Psoas muscle (tissue), 8 donors: Measurements from ENCODE around the gene TREM2. TPM values are rescaled to one million over a fixed set of nuclear protein-coding genes. Genes with fewer than 3 reads are reported as not detected.

Source experiments
- ATAC-seq, 4 donors: fragments of 200-7000 bp; cut with Tn5 transposase; one replicate each; pipeline ENCODE4 v1.9.1; 2020; ENCODE audit warnings: moderate library complexity in 3 of 4, mild to moderate bottlenecking in 2 of 4
- DNase-seq, 2 donors: peaks; one replicate each; pipeline ENCODE4 v3.0.0-alpha.2; 2020
- H3K27ac ChIP-seq: fragments of 200-600 bp; one replicate; pipeline ENCODE4 v1.8.0; 2022
- H3K27me3 ChIP-seq, 3 donors: fragments of 200-600 bp in 1 of 3; one replicate each; pipeline versions ENCODE4 v1.6.1 to v1.8.0; 2013 to 2022; ENCODE audit warnings: low read length in 2 of 3, mild to moderate bottlenecking in 2 of 3, moderate library complexity in 1 of 3; ENCODE audit not compliant: insufficient read depth in 3 of 3
- H3K36me3 ChIP-seq, 2 donors: fragments of 200-600 bp in 1 of 2; one replicate each; pipeline versions ENCODE4 v1.6.1 to v1.8.0; 2013 to 2022; ENCODE audit warnings: low read depth in 1 of 2, mild to moderate bottlenecking in 1 of 2, moderate library complexity in 1 of 2; ENCODE audit not compliant: insufficient read depth in 1 of 2
- H3K4me1 ChIP-seq: fragments of 200-600 bp; one replicate; pipeline ENCODE4 v1.8.0; 2022
- H3K4me3 ChIP-seq: fragments of 200-600 bp; one replicate; pipeline ENCODE4 v1.8.0; 2022; ENCODE audit warnings: mild to moderate bottlenecking
- H3K9me3 ChIP-seq: fragments of 200-600 bp; one replicate; pipeline ENCODE4 v1.8.0; 2022
- CTCF ChIP-seq: fragments of 200-600 bp; IDR thresholded peaks from one replicate; pipeline ENCODE4 v1.8.0; 2022; ENCODE audit warnings: antibody characterized with exemption
- WGBS, 3 donors: extraction: QIAGEN DNeasy Blood & Tissue Kit; methylation state at CpG; one replicate each; pipeline versions ENCODE4 v1.1.6 to v1.1.7; 2013; 5-methylcytosine and 5-hydroxymethylcytosine counted together
- intact Hi-C, 2 donors: fragments of 100-400 bp; cut with DNase I; formaldehyde crosslinking; loops; one replicate each; pipeline versions ENCODE4 v1.11.0 to v1.14.2; 2022
- polyA plus RNA-seq, 3 donors: library from polyadenylated mRNA; stranded (reverse); fragments of 200-250 nt; gene quantifications; one replicate each; pipeline ENCODE4 v1.2.3, GENCODE V29; 2013
- total RNA-seq, 4 donors: library from RNA; stranded (reverse); fragmentation: NEBNext Ultra II Directional in 2 of 4; extraction: Animal tissue kit (Norgen Biotek cat#: 25700) in 2 of 4; gene quantifications; one replicate each; pipeline versions ENCODE4 v1.2.1 to v1.2.4, GENCODE V29; 2021 to 2023
- donor health status: healthy with polysubstance abuse.
- donor health status: DM: no; HTN: no; CAD: no; lungs with moderate emphysema.
- donor health status: Bipolar disorder and iron deficiency.
- donor health status: healthy.
- donor health status: DM: yes; HTN: yes; CAD: no.
- donor health status: DM: no; HTN: no; CAD: no.
- donor health status: DM: no; HTN: no; CAD: no.
- donor health status: DM: yes; HTN: yes; CAD: no.

TREM2 gene
- total and polyA plus RNA-seq, 7 donors: 0.12 to 0.73 (median 0.40) TPM; not detected in 1

GRCh38 chr6:41147917-41148316, 15.0 kb downstream of the TREM2 start:
- TF ChIP-seq CTCF: no peak
- Histone ChIP-seq H3K27ac (no peak overlapping the region), H3K4me1 (no peaks in the 10 kb centered on the region), H3K27me3 (no peaks in the 10 kb centered on the region), H3K36me3 (peaks cover 5 to 31% of the 10 kb centered on the region in 2 donors), H3K4me3 (no peak overlapping the region), H3K9me3 (no peaks in the 10 kb centered on the region)
- DNase-seq (no peak), ATAC-seq (no peak)
- WGBS, 3 donors: 95 to 100% (median 97%) methylated on average over 1 of the region's 1 CpG
- intact Hi-C loops: no loop called here

GRCh38 chr6:41136911-41137310, 26.0 kb downstream of the TREM2 start:
- TF ChIP-seq CTCF: no peak
- Histone ChIP-seq H3K4me3 (no peak overlapping the region), H3K9me3 (no peaks in the 10 kb centered on the region), H3K27ac (no peak overlapping the region), H3K27me3 (no peaks in the 10 kb centered on the region), H3K4me1 (no peaks in the 10 kb centered on the region), H3K36me3 (peaks cover 15 to 73% of the 10 kb centered on the region in 2 donors)
- DNase-seq (no peak), ATAC-seq (no peak)
- intact Hi-C loops: no loop called here

DNA sequence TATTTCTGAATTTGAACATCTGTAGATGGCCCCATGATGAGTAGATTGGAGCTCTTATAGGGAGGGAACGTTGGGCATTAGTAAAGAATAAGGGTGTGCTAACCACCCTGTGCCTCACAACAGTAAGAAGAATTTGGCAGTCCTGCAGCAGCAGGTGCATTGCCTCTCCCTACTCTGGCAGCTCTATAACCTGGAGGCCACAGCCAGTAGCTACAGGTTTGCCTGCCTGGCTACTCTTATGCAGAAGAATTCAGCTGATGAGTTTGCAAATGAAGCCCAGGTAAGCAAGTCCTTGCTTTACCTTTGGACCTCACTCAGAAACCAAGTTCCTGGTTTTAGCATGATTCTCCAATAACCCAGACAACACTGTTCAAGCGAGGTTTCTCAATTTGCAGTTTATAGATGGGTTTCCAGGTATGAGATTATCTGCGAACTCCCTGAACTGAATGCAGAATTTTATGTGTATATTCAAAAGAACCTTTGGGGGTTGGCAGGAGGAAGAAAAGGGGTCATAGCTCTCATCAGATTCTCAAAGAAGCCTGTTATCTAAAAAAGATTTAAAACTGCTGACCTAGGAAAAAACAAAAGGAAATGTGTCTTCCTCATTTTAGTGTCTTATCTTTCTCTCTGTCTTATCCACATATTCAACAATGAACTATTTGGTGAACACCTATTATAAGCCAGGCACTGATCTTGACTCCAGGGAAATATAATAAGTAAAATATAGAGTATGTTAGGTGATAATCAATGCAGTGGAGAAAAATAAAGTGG, 27.7 kb downstream of the TREM2 start:
- H3K27ac ChIP-seq: no peak overlapping the region
- H3K4me3 ChIP-seq: no peak overlapping the region
- no peak for DNase-seq
- no peaks in the 10 kb centered on the region for H3K9me3 ChIP-seq
- TF ChIP-seq CTCF: no peak
- H3K36me3 ChIP-seq: peaks cover 18 to 60% of the 10 kb centered on the region in 2 donors
- intact Hi-C loops: no loop called here
- H3K27me3 ChIP-seq: no peaks in the 10 kb centered on the region
- no peak for ATAC-seq
- WGBS, 3 donors: 91 to 93% (median 91%) methylated on average over 3 of the region's 3 CpGs
- H3K4me1 ChIP-seq: no peaks in the 10 kb centered on the region

GRCh38 chr6:41132254-41132653, 30.7 kb downstream of the TREM2 start:
- DNase-seq: no peak
- Histone ChIP-seq H3K27ac (no peak overlapping the region), H3K9me3 (no peaks in the 10 kb centered on the region), H3K36me3 (peaks cover 9 to 38% of the 10 kb centered on the region in 2 donors), H3K27me3 (no peaks in the 10 kb centered on the region), H3K4me3 (no peak overlapping the region), H3K4me1 (no peaks in the 10 kb centered on the region)
- ATAC-seq: no peak
- TF ChIP-seq CTCF: no peak
- WGBS, 3 donors: 49 to 52% (median 49%) methylated on average over 2 of the region's 2 CpGs
- intact Hi-C loops: no loop called here

DNA sequence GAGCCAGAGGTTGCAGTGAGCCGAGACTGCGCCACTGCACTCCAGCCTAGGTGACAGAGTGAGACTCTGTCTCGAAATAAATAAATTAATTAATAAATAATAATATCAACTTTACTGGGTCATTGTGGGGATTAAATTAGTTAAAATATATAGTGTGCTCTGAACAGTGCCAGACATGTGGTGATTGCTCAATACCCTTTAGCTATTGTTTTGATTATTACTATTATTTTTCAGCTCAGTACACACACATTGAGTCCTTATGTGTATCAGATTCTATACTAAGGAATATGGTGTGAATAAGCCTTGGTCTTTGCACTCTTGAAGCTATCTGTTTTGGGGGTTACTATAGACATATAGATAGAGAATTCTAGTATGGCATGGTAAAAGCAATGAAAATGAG, 37.6 kb downstream of the TREM2 start:
- WGBS, 3 donors: 96 to 98% (median 98%) methylated on average over 3 of the region's 3 CpGs
- no peaks in the 10 kb centered on the region for H3K4me1 ChIP-seq
- intact Hi-C loops: no loop called here
- TF ChIP-seq CTCF: no peak
- H3K9me3 ChIP-seq: no peaks in the 10 kb centered on the region
- no peaks in the 10 kb centered on the region for H3K27me3 ChIP-seq
- no peak for ATAC-seq
- no peak overlapping the region for H3K27ac ChIP-seq
- peaks cover 8 to 48% of the 10 kb centered on the region in 2 donors for H3K36me3 ChIP-seq
- no peak for DNase-seq
- H3K4me3 ChIP-seq: no peak overlapping the region
